Measurements from ENCODE around the gene IFITM2.
"Not testable (repeated sequence)": the region's sequence is repeated elsewhere in the genome, so short reads cannot be mapped to it uniquely, and the experiment has no call there.

Gene IFITM2

DNA sequence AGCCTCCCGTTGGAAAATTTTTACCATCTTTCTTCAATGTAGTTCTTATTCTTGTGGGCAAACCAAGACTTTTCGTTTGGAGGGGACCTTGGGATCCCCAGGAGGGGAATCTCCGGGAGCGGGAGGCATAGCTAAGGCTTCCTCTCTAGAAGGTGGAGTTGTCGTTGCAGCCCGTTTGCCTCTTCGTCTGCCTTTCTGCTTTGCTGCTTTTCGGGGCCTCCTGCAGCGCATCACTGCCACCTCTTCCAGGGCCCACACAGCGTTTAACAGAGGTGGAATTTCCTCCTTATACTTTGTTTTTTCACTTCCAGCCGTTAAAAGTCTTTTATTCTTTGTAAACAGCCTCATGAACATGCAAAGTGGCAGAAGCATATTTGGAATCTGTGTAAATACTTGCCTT lies 16.5 kb downstream of the IFITM2 start:
- no peak overlapping the region for H3K4me3 ChIP-seq (ENCODE audit: low read length)
- DNase-seq (ENCODE audit: low read depth): no peak
- TF ChIP-seq, protein P1, sequence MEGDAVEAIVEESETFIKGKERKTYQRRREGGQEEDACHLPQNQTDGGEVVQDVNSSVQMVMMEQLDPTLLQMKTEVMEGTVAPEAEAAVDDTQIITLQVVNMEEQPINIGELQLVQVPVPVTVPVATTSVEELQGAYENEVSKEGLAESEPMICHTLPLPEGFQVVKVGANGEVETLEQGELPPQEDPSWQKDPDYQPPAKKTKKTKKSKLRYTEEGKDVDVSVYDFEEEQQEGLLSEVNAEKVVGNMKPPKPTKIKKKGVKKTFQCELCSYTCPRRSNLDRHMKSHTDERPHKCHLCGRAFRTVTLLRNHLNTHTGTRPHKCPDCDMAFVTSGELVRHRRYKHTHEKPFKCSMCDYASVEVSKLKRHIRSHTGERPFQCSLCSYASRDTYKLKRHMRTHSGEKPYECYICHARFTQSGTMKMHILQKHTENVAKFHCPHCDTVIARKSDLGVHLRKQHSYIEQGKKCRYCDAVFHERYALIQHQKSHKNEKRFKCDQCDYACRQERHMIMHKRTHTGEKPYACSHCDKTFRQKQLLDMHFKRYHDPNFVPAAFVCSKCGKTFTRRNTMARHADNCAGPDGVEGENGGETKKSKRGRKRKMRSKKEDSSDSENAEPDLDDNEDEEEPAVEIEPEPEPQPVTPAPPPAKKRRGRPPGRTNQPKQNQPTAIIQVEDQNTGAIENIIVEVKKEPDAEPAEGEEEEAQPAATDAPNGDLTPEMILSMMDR (IDR thresholded peaks at IDR 0.05; ENCODE audit: insufficient read depth, low read depth, low read length, missing control alignments): no peak

DNA sequence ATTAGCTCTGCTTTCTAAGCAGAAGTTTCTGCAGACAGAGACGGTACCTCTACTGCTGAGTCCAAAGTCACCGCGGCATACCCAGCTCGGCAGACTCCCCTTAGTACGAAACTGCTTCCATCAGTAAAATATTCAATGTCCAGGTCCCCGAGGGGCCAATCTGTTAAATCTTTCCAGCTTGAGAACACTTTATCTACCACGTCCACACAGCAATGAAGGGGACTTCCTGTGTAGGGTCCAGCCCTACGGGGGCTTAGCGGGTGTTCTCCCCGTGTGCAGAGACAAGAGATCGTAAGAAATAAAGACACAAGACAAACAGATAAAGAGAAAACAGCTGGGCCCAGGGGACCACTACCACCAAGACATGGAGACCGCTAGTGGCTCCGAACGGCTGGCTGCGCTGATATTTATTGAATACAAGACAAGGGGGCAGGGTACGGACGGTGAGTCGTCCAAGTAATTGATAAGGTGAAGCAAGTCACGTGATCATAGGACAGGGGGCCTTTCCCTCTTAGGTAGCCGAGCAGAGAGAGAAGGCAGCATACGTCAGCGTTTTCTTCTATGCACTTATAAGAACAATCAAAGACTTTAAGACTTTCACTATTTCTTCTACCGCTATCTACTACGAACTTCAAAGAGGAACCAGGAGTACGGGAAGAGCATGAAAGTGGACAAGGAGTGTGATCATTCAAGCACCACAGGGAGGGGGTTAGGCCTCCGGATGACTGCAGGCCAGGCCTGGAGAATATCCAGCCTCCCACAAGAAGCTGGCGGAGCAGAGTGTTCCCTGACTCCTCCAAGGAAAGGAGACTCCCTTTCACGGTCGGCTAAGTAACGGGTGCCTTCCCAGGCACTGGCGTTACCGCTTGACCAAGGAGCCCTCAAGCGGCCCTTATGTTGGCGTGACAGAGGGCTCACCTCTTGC lies 17.2 kb downstream of the IFITM2 start:
- not testable (repeated sequence) for H3K4me3 ChIP-seq (ENCODE audit: low read length); DNase-seq (ENCODE audit: low read depth)

DNA sequence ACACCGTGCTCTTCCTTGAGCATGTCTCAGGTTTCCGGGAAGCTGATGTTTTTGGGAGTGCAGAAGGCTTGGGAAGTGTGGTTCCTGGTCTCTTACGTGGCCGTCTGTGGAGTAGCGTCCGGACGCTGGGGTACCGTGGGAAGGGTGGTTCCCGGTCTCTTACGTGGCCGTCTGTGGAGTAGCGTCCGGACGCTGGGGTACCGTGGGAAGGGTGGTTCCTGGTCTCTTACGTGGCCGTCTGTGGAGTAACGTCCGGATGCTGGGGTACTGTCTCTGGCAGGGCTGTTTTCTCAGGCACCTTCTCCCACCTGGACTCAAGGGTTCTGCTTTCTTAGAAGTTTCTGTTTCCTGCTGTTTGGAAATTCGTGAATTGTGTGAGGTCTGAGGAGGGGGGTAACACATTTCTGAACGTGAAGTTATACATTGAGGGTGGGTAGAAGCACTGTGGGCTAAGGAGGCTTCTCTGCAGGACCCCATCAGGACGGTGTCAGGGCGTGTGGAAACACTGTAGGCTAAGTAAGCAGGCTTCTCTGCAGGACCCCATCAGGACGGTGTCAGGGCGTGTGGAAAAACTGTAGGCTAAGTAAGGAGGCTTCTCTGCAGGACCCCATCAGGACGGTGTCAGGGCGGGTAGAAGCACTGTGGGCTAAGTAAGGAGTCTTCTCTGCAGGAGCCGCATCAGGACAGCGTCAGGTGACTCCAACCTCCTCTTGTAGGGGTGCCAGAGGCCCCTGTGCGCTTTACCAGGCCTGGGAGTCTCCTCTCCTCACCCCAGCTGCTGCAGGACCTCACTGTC lies 18.4 kb downstream of the IFITM2 start:
- H3K4me3 ChIP-seq (ENCODE audit: low read length): no peak overlapping the region
- TF ChIP-seq, protein P1 (IDR thresholded peaks at IDR 0.05; ENCODE audit: insufficient read depth, low read depth, low read length, missing control alignments): no peak
- no peak for DNase-seq (ENCODE audit: low read depth)

DNA sequence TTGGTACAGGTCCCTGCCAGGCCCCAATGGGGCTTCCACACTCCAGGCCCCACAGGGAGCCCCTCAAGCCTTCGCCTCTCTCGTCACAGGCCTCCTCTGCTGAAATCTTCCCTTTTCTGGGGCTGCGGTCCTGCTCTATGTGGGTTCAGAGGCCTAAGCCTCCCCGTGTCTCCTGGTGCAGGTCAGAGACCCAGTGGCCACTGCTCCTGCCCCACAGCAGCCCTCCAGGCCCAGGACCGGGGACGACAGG lies 18.9 kb downstream of the IFITM2 start:
- TF ChIP-seq, protein P1 (IDR thresholded peaks at IDR 0.05; ENCODE audit: insufficient read depth, low read depth, low read length, missing control alignments): no peak
- DNase-seq (ENCODE audit: low read depth): no peak
- no peak overlapping the region for H3K4me3 ChIP-seq (ENCODE audit: low read length)

DNA sequence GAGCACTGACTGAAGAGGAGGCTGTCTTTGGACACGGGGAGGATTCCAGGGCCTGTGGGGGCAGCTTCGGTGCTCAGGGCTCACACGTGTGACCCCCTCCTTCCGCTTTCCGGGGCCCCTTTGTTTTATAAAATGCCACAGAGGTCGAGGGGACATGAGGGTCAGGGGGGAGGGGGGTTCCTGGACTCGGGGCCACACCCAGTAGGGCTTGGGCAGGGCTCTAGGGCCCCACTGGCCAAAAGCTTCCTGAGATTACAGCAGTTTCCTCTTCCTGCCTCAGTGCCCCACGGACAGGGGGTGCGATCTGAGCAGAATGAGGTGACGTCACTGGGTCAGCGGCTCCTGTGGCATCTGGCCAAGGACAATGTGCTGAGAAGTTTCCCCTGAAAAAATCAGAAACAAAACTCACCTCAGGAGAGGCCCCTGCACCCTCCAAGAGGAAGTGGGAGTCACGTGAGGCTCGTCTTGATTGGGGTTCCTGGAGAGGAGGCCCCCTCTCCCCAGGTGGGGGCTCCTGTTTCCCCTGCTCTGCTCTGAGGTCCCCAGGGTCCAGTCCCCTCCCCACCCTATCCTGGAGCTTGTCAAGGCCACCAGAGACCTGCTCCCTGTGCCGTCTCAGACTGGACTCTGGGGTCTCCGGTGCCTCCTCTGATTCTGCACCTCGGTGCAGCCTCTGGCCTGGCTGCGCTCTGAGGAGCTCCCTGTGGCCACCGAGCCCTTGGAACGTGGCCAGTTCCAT lies 19.4 kb downstream of the IFITM2 start:
- no peak for DNase-seq (ENCODE audit: low read depth)
- H3K4me3 ChIP-seq (ENCODE audit: low read length): no peak overlapping the region
- TF ChIP-seq, protein P1 (IDR thresholded peaks at IDR 0.05; ENCODE audit: insufficient read depth, low read depth, low read length, missing control alignments): no peak

DNA sequence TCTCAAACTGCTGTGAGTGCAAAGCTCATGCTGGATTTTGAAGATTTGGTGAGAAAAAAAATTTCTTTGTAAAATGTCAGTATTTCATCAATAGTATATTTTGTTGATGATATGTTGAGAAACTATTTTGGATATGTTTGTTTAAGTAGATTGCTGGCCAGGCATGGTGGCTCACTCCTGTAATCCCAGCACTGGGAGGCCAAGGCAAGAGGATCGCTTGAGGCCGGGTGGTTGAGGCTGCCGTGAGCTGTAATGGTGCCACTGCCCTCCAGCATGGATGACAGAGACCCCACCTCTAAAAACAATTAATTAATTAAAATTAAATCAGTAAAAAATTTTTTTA lies 19.9 kb downstream of the IFITM2 start:
- DNase-seq (ENCODE audit: low read depth): no peak
- TF ChIP-seq, protein P1 (IDR thresholded peaks at IDR 0.05; ENCODE audit: insufficient read depth, low read depth, low read length, missing control alignments): no peak
- H3K4me3 ChIP-seq (ENCODE audit: low read length): no peak overlapping the region

DNA sequence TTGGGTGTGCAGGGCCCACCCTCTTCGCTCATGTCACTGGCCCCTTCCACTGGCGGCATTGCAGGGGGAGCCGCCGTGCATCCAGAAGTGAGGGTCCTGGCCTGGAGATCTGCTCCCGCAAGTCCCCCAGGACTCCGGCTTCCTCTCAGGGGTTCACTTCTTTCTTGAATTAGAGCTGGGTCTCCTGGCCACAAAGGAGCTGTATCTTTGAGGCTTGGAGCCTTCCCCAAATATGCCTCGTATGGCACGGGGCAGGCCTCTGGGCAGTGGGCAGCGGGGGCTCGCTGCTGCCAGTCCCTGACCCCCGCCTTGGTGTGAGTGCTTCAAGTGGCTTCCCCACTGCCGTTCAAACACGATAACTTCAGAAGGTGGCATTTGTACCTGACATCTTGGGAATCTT lies 20.4 kb downstream of the IFITM2 start:
- DNase-seq (ENCODE audit: low read depth): no peak
- no peak overlapping the region for H3K4me3 ChIP-seq (ENCODE audit: low read length)
- TF ChIP-seq, protein P1 (IDR thresholded peaks at IDR 0.05; ENCODE audit: insufficient read depth, low read depth, low read length, missing control alignments): no peak

DNA sequence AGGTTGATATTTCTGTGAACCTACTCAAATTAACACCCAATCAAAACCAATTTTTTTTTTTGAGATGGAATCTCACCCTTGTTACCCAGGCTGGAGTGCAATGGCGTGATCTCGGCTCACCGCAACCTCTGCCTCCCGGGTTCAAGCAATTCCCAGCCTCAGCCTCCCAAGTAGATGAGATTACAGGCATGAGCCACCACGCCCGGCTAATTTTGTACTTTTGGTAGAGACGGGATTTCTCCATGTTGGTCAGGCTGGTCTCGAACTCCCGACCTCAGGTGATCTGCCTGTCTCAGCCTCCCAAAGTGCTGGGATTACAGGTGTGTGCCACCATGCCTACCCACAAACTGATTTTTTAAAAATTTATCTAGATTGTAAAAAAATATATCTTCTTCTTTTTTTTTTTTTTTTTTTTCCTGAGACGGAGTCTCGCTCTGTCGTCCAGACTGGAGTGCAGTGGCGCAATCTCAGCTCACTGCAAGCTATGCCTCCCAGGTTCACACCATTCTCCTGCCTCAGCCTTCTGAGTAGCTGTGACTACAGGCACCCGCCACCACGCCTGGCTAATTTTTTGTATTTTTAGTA lies 21.0 kb downstream of the IFITM2 start:
- not testable (repeated sequence) for DNase-seq (ENCODE audit: low read depth); H3K4me3 ChIP-seq (ENCODE audit: low read length)
